GM19025 (cell line): Measurements from ENCODE around the gene DCUN1D4.
"Not testable (repeated sequence)": the region's sequence is repeated elsewhere in the genome, so short reads cannot be mapped to it uniquely, and the experiment has no call there.

Experiments
- ATAC-seq: cut with Tn5 transposase; IDR thresholded peaks from one replicate; pipeline ENCODE4 v1.9.1; 2021; ENCODE audit warnings: mild to moderate bottlenecking, low read depth, moderate library complexity; ENCODE audit not compliant: unreplicated experiment

Gene DCUN1D4

DNA sequence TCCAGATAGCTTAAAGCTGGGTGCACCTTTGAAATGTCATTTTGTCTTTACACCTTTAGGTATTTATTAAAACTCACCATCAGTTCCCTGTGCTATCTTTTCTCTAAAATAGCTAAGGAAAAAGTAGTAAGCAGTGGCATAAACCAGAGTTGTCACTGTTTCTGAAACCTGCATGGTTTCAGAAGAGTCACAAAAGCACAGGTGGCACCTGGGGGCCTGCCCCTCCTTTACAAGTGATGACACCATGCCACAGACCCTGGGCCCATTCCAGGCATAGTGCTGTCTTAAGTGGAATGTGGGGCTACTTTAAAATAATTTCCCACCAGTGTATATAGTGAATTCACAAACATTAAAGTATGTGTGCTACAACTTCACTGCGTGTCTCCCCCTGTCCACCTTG is 47.8 kb downstream of the DCUN1D4 start:
- ATAC-seq = no peak

GRCh38 chr4:51893402-51893801 is 50.4 kb downstream of the DCUN1D4 start:
- not testable (repeated sequence) for ATAC-seq

DNA sequence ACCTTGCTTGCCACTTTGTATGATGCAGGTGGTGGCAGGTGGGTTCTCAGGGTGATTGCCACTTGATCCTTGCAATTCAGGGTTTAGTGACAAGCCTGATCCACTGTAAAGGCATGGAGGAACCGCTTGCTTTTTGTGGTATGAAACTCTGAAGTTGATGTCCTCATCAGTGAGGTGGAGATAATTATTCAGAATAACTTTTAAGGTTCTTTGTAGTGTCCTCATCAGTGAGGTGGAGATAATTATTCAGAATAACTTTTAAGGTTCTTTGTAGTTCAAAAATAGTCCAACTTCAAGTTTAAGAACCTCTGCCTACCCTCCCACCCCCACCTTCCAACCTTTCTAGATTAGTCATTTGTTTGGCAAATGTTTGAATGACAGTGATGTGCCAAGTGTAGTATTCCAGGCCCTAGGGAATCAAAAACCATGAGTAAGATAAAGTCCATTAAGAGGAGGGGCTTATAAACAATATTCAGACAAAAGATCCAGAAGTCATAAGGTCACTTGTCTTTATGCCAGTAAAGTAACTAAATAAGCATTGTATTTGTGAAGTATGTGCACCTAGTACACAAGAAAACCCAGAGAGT is 51.2 kb downstream of the DCUN1D4 start:
- no peak for ATAC-seq

DNA sequence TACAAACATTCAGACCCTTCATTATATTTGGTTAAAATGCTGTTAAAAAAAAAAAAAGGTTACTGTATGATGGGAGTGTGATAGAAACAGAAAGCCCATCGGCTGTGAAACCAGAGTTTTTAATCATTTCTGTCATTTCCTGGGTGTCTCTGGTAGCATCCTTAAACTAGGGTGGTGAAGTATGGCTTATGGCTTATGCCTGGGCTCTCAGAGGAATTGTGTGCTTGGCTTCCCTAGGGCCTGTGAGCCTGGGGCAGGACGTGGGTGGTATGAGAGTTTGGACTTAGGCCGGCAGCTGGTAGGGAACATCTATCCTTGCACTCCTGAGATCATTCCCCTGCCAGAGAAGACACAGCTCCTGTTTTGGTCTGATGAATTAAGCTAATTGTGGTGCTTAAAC is 52.2 kb downstream of the DCUN1D4 start:
- ATAC-seq = peak; percentile 57

- ATAC-seq = peak; percentile 96
These were observed 53.0 kb downstream of the DCUN1D4 start for GRCh38 chr4:51895816-51896408.

GRCh38 chr4:51901363-51901762 is 58.4 kb downstream of the DCUN1D4 start:
- no peak for ATAC-seq

DNA sequence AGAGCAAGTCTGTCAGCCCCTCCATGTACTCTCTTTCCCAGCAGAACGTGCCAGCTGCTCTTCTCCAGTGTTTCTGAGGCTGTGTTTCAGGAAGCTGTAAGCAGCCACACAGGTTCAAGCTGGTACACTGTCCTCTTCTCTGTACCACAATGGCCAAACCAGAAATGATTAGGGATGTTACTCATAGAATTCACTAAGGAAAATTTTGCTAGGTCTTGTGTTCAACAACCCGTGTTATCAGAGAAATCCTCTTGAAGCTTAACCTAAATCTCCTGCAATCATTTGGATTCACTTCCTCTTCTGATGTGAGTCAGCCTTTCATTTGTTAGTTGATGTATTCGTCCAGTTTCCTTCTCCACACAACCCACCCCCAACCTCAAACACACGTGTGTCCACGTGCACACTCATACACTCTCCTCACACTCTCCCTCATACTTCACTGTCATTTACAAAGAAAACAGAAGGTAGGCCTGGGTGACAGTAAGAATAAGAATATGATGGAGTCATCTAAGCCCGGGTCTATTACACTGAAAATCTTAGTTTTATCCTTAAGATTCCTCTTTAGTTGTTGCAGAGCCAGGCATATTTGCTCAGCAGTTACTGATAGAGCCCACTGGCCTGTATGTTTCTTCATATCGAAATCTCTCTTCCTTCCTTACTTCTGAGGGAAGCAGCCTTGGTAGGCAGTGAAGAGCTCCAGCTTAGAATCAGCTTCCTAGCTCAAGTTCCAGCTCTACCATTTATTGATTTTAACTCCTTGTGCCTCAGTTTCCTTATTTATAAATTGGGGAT is 63.4 kb downstream of the DCUN1D4 start:
- peak; percentile 95 for ATAC-seq

- ATAC-seq = no peak
These were observed 64.2 kb downstream of the DCUN1D4 start for GRCh38 chr4:51907006-51907669.

- no peak for ATAC-seq
These were observed 66.3 kb downstream of the DCUN1D4 start for GRCh38 chr4:51909236-51909703.

DNA sequence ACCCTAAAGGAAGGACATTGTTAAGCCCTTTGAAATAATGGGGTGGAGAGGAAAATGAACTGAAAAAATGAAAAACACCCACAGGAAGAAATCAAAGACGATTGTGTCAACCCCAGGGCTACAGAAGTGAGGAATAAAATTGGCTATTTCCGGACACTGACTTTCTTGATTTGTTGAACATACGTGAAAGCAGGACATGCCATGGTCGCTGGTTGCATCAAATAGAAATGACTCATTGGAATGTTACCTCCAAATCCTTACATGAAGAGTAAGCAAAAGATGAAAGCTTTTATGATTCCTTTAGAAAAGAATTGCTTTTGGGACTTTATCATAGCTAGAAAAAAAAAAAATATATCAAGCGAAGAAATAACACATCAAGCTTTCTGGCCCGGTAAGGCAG is 75.3 kb downstream of the DCUN1D4 start:
- ATAC-seq = no peak

DNA sequence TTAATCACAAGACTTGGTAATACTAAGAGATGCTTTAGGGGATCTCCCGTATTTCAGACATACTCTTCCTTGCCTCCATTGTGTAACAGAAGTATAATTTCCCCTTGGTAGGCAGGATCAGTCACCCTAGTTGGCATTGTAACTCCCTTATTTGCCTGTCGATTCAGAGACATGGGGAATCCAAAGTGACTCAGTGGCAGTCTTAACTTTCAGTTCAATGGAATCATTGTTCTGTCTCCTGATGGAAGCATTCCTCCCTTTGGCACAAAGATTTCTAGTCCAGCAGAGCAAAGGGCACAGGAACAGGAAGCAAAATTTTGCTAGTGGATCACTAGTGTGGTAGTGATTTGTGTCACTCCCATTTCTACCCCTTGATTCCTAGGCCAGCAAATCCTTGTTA is 80.4 kb downstream of the DCUN1D4 start:
- ATAC-seq = no peak

- no peak for ATAC-seq
These were observed 82.4 kb downstream of the DCUN1D4 start for GRCh38 chr4:51925307-51925706.

DNA sequence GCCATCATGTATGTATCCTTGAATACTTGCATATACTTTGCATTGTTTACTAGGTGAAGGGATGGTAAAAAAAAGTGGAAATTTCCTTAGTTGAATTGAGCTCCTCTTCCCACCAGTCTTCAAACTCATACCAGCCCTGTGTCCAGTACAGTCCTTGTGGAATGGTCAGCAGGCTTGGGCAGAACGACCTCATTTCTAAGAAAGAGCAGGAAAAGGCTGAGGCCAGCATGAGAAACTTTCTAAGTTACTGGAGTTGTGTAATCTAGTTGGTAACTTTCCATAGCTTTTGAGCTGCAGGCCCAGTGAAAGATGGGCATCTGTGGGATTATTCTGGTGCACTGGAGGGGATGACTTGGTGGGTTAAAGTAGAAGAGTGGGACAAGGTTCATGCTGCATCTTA is 87.6 kb downstream of the DCUN1D4 start:
- no peak for ATAC-seq

GRCh38 chr4:51931461-51931860 is 88.5 kb downstream of the DCUN1D4 start:
- ATAC-seq = no peak

DNA sequence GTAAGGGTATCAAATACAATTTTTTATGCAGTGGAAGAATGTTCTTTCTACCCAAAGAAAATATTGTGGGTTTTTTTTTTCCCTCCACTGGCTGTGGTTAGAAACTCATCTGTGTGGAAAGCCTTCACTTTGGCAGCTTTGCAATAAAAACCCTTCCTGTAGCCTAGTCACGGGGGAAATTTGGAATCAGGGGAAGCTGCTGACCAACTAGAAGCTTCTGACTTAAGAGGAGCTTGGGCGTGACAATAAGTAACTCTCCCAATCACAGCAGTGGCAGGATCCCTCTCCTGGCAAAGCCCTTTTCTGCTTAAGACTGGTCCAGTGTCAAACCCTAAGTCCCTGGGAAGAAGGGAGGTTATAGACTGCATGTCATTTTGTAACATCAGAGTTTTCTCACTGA is 89.3 kb downstream of the DCUN1D4 start:
- no peak for ATAC-seq

GRCh38 chr4:51932684-51933083 is 89.7 kb downstream of the DCUN1D4 start:
- no peak for ATAC-seq

DNA sequence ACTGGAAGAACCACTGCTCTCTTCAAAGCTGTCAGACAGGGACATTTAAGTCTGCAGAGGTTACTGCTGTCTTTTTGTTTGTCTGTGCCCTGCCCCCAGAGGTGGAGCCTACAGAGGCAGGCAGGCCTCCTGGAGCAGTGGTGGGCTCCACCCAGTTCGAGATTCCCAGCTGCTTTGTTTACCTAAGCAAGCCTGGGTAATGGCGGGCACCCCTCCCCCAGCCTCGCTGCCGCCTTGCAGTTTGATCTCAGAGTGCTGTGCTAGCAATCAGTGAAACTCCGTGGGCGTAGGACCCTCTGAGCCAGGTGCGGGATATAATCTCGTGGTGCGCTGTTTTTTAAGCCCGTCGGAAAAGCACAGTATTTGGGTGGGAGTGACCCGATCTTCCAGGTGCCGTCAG is 97.5 kb downstream of the DCUN1D4 start:
- not testable (repeated sequence) for ATAC-seq

DNA sequence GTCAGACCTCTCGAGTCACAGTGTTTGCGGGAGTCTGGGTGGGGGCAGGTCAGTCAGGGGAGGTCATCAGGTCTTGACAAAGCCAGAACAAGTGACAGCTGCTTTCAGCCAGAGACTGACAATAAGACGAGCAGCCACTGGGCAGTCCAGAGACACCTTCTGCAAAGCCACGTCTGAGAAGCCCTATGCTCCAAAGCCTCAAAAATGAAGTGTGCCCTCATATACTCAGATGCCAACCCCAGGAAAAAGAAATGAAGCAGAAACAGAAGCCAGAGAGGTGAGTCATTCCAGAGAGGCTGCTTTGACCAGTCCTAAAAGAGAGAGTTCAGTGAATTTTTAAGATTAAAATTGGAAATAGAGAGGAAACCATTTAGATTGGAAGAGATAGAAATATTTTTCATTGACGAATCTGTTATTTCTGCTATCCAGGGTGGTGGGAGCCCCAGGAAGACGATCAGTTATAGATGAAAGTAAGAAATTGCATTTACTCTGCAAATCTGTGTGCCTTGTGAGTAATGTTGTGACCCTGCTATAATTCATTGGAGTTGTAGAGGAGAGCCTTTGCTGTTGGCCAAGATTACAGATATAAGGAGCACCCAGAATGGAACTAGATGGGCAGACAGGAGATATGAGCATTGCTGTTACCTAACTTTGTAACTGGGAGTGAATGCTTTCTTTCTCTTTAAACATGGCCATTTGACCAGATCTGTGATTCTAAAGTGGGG is 99.3 kb downstream of the DCUN1D4 start:
- ATAC-seq = no peak

GRCh38 chr4:51942833-51943215 is 99.9 kb downstream of the DCUN1D4 start:
- no peak for ATAC-seq

- ATAC-seq = no peak
These were observed 100.3 kb downstream of the DCUN1D4 start for GRCh38 chr4:51943221-51943620.
